Peyer's patch (tissue), 4 donors: Measurements from ENCODE around the gene PALLD. TPM values are rescaled to one million over a fixed set of nuclear protein-coding genes. Genes with fewer than 3 reads are reported as not detected.

Experiments
- DNase-seq, 3 donors: peaks; one replicate each; pipeline ENCODE4 v3.0.0-alpha.2; 2017 to 2019
- H3K27ac ChIP-seq, 4 donors: fragments of 200-600 bp; sonication (generic); one replicate each; pipeline ENCODE4 v1.5.1; 2016 to 2019
- H3K27me3 ChIP-seq, 2 donors: fragments of 200-600 bp; sonication (generic); one replicate each; pipeline ENCODE4 v1.5.1; 2019
- H3K36me3 ChIP-seq, 3 donors: fragments of 200-600 bp; sonication (generic); one replicate each; pipeline ENCODE4 v1.5.1; 2016 to 2019
- H3K4me1 ChIP-seq, 4 donors: fragments of 200-600 bp; sonication (generic); one replicate each; pipeline ENCODE4 v1.5.1; 2016 to 2019
- H3K4me3 ChIP-seq, 4 donors: fragments of 200-600 bp; sonication (generic); 1 replicate in 3 of 4; 2 replicates in 1 of 4; pipeline ENCODE4 v1.5.1; 2016 to 2019; ENCODE audit warnings: mild to moderate bottlenecking in 1 of 4
- H3K9me3 ChIP-seq, 4 donors: fragments of 200-600 bp; sonication (generic); one replicate each; pipeline ENCODE4 v1.5.1; 2016 to 2019; ENCODE audit warnings: mild to moderate bottlenecking in 1 of 4
- CTCF ChIP-seq, 6 experiments: fragments of 450-650 bp in 4 of 6; fragments of 200-600 bp in 2 of 6; sonication (generic) in 1 of 6; IDR thresholded peaks; one replicate each; pipeline ENCODE4 v1.5.1; 2017 to 2019; ENCODE audit warnings: antibody characterized with exemption in 6 of 6, mild to moderate bottlenecking in 3 of 6, moderate library complexity in 1 of 6
- POLR2A ChIP-seq, 2 donors: fragments of 450-650 bp; IDR thresholded peaks; one replicate each; pipeline ENCODE4 v1.5.1; 2017; ENCODE audit warnings: antibody characterized with exemption in 2 of 2, mild to moderate bottlenecking in 2 of 2, moderate library complexity in 2 of 2
- total RNA-seq, 4 donors: library from RNA; depleted of rRNA; stranded (reverse); fragments of >200 nt; gene quantifications; one replicate each; pipeline ENCODE4 v1.1.0, GENCODE V29; 2016

PALLD gene
- total RNA-seq, 4 donors from 2014 or later, result 68.0 to 175 (median 78.4) TPM

GRCh38 chr4:168794881-168795280, 298.0 kb downstream of the PALLD start:
- no peak overlapping the region for H3K27ac ChIP-seq
- H3K36me3 ChIP-seq, result no peaks in the 10 kb centered on the region
- H3K4me1 ChIP-seq, result peaks cover 0 to 13% (median 0%) of the 10 kb centered on the region in 4 donors
- no peaks in the 10 kb centered on the region for H3K27me3 ChIP-seq
- no peak overlapping the region for H3K4me3 ChIP-seq
- TF ChIP-seq CTCF (IDR thresholded peaks at IDR 0.05) (no peak), POLR2A (IDR thresholded peaks at IDR 0.05) (no peak)
- no peak for DNase-seq
- no peaks in the 10 kb centered on the region for H3K9me3 ChIP-seq

- TF ChIP-seq POLR2A (IDR thresholded peaks at IDR 0.05) (no peak), CTCF (IDR thresholded peaks at IDR 0.05) (no peak)
- Histone ChIP-seq H3K27ac (peak overlapping the region in 1 of 4 donors; percentile 56), H3K27me3 (no peaks in the 10 kb centered on the region), H3K4me3 (no peak overlapping the region), H3K36me3 (no peaks in the 10 kb centered on the region), H3K9me3 (no peaks in the 10 kb centered on the region), H3K4me1 (peaks cover 0 to 13% (median 0%) of the 10 kb centered on the region in 4 donors)
- DNase-seq, result no peak
Observed at GRCh38 chr4:168795346-168795745, 298.5 kb downstream of the PALLD start.

- no peak for TF ChIP-seq CTCF (IDR thresholded peaks at IDR 0.05)
- TF ChIP-seq POLR2A (IDR thresholded peaks at IDR 0.05), result no peak
- Histone ChIP-seq H3K27ac (peak overlapping the region in 2 of 4 donors; percentile 56 to 67), H3K4me1 (peaks cover 0 to 13% (median 0%) of the 10 kb centered on the region in 4 donors), H3K27me3 (no peaks in the 10 kb centered on the region), H3K36me3 (no peaks in the 10 kb centered on the region), H3K4me3 (no peak overlapping the region), H3K9me3 (no peaks in the 10 kb centered on the region)
- peak in 2 of 3 donors; percentile 61 to 66 for DNase-seq
Observed at GRCh38 chr4:168796362-168797106, 299.7 kb downstream of the PALLD start.

GRCh38 chr4:168797194-168797593, 300.3 kb downstream of the PALLD start:
- TF ChIP-seq POLR2A (IDR thresholded peaks at IDR 0.05) (no peak), CTCF (IDR thresholded peaks at IDR 0.05) (no peak)
- H3K9me3 ChIP-seq, result no peaks in the 10 kb centered on the region
- H3K27ac ChIP-seq, result peak overlapping the region in 2 of 4 donors; percentile 56 to 67
- H3K27me3 ChIP-seq, result no peaks in the 10 kb centered on the region
- DNase-seq, result no peak
- peaks cover 0 to 13% (median 0%) of the 10 kb centered on the region in 4 donors for H3K4me1 ChIP-seq
- no peak overlapping the region for H3K4me3 ChIP-seq
- H3K36me3 ChIP-seq, result no peaks in the 10 kb centered on the region

GRCh38 chr4:168797738-168798375, 301.0 kb downstream of the PALLD start:
- no peak overlapping the region for H3K4me3 ChIP-seq
- TF ChIP-seq POLR2A (IDR thresholded peaks at IDR 0.05), result no peak
- TF ChIP-seq CTCF (IDR thresholded peaks at IDR 0.05), result no peak
- H3K9me3 ChIP-seq, result no peaks in the 10 kb centered on the region
- H3K4me1 ChIP-seq, result peaks cover 0 to 13% (median 0%) of the 10 kb centered on the region in 4 donors
- H3K27ac ChIP-seq, result peak overlapping the region in 1 of 4 donors; percentile 56
- no peak for DNase-seq
- H3K36me3 ChIP-seq, result no peaks in the 10 kb centered on the region
- no peaks in the 10 kb centered on the region for H3K27me3 ChIP-seq
